Right ventricle myocardium inferior (tissue), 1 donor: ENCODE data around the gene KIF5C. TPM values are rescaled to one million over a fixed set of nuclear protein-coding genes. Genes with fewer than 3 reads are reported as not detected.

Source experiments
- total RNA-seq: library from RNA; stranded (reverse); fragmentation: NEBNext Ultra II Directional; extraction: Animal tissue kit (Norgen Biotek cat#: 25700); gene quantifications from one replicate; pipeline ENCODE4 v1.2.1, GENCODE V29; 2021
- donor health status: DM: no; HTN: yes; CAD: no; lungs with severe emphysema.

Gene KIF5C
- total RNA-seq, 1 donor from 2014 or later = 0.87 TPM

Other genes starting within 250 kb of the KIF5C start
- 18.6 TPM for gene EPC2, start 230.5 kb upstream of the KIF5C start, total RNA-seq
- not detected for gene LYPD6B, start 163.5 kb downstream of the KIF5C start, total RNA-seq